GM21515 (cell line): Measurements from ENCODE around the gene CACNA1S.

Source experiments
- ATAC-seq: cut with Tn5 transposase; IDR thresholded peaks from one replicate; pipeline ENCODE4 v1.9.1; 2021; ENCODE audit not compliant: unreplicated experiment

Gene CACNA1S

GRCh38 chr1:201140235-201140940, 28.2 kb upstream of the CACNA1S start:
- no peak for ATAC-seq

- no peak for ATAC-seq
These were observed 27.5 kb upstream of the CACNA1S start for GRCh38 chr1:201139756-201140155.

- ATAC-seq, result no peak
These were observed 27.1 kb upstream of the CACNA1S start for GRCh38 chr1:201139306-201139705.

GRCh38 chr1:201138311-201138840, 26.1 kb upstream of the CACNA1S start:
- ATAC-seq, result no peak

GRCh38 chr1:201137579-201138310, 25.5 kb upstream of the CACNA1S start:
- ATAC-seq, result no peak

- no peak for ATAC-seq
These were observed 24.8 kb upstream of the CACNA1S start for GRCh38 chr1:201137024-201137392.

- ATAC-seq, result no peak
These were observed 24.3 kb upstream of the CACNA1S start for GRCh38 chr1:201136355-201137023.

GRCh38 chr1:201134405-201134804, 22.2 kb upstream of the CACNA1S start:
- ATAC-seq, result no peak

GRCh38 chr1:201131398-201131797, 19.2 kb upstream of the CACNA1S start:
- no peak for ATAC-seq

GRCh38 chr1:201128962-201129361, 16.7 kb upstream of the CACNA1S start:
- no peak for ATAC-seq

- no peak for ATAC-seq
These were observed 16.2 kb upstream of the CACNA1S start for GRCh38 chr1:201128476-201128875.

- ATAC-seq, result no peak
These were observed 15.7 kb upstream of the CACNA1S start for GRCh38 chr1:201127755-201128455.

- ATAC-seq, result no peak
These were observed 14.9 kb upstream of the CACNA1S start, which contains the start of gene ASCL5 for GRCh38 chr1:201126832-201127754. Gene ASCL5 (minus strand): TSS chr1:201127184. CDS start chr1:201115372, 11,812 bp downstream.

- no peak for ATAC-seq
These were observed 14.2 kb upstream of the CACNA1S start for GRCh38 chr1:201126463-201126831.

GRCh38 chr1:201125800-201126199, 13.6 kb upstream of the CACNA1S start:
- ATAC-seq, result no peak

- ATAC-seq, result no peak
These were observed 12.8 kb upstream of the CACNA1S start for GRCh38 chr1:201125019-201125418.

- ATAC-seq, result no peak
These were observed 11.6 kb upstream of the CACNA1S start for GRCh38 chr1:201123866-201124265.

GRCh38 chr1:201122321-201122957, 10.2 kb upstream of the CACNA1S start:
- ATAC-seq, result no peak
